Testis (tissue), 3 donors: Measurements from ENCODE around the gene AFAP1L2. TPM values are rescaled to one million over a fixed set of nuclear protein-coding genes. Genes with fewer than 3 reads are reported as not detected.

Experiments used
- DNase-seq: peaks from one replicate; pipeline ENCODE4 v3.0.0-alpha.2; 2019
- H3K27ac ChIP-seq, 2 donors: fragments of 200-600 bp; sonication (generic); one replicate each; pipeline ENCODE4 v1.5.1; 2019
- H3K27me3 ChIP-seq: fragments of 200-600 bp; sonication (generic); one replicate; pipeline ENCODE4 v1.5.1; 2019
- H3K36me3 ChIP-seq: fragments of 200-600 bp; sonication (generic); one replicate; pipeline ENCODE4 v1.5.1; 2017; ENCODE audit warnings: low read depth; ENCODE audit errors: missing control alignments
- H3K4me1 ChIP-seq: fragments of 200-600 bp; sonication (generic); one replicate; pipeline ENCODE4 v1.5.1; 2019
- H3K4me3 ChIP-seq, 2 donors: fragments of 200-600 bp; sonication (generic); one replicate each; pipeline ENCODE4 v1.5.1; 2017 to 2019
- H3K9me3 ChIP-seq: fragments of 200-600 bp; sonication (generic); one replicate; pipeline ENCODE4 v1.5.1; 2017
- CTCF ChIP-seq, 3 experiments: fragments of 450-650 bp in 2 of 3; fragments of 200-600 bp in 1 of 3; sonication (generic) in 1 of 3; IDR thresholded peaks; one replicate each; pipeline ENCODE4 v1.5.1; 2016 to 2019; ENCODE audit warnings: antibody characterized with exemption in 3 of 3, mild to moderate bottlenecking in 2 of 3, moderate library complexity in 1 of 3
- POLR2A ChIP-seq: fragments of 450-650 bp; IDR thresholded peaks from one replicate; pipeline ENCODE4 v1.6.1; 2017; ENCODE audit warnings: antibody characterized with exemption, mild to moderate bottlenecking, moderate library complexity
- WGBS, 2 donors: methylation state at CpG; one replicate each; pipeline ENCODE4 v1.1.5; 2018; 5-methylcytosine and 5-hydroxymethylcytosine counted together
- intact Hi-C: fragments of 100-400 bp; cut with DNase I; formaldehyde crosslinking; loops from one replicate; pipeline ENCODE4 v1.15.1; 2023; ENCODE audit warnings: low total_unique reads
- polyA plus RNA-seq: library from polyadenylated mRNA; stranded (reverse); fragments of 350-450 nt; fragmentation: Illumina TruSeq; extraction: RNeasy Lipid Tissue Mini Kit (QIAGEN cat#74804); gene quantifications from one replicate; pipeline ENCODE4 v1.2.3, GENCODE V29; 2014; ENCODE audit warnings: low read depth, low replicate concordance; ENCODE audit not compliant: insufficient read depth
- total RNA-seq, 2 donors: library from RNA; depleted of rRNA; stranded (reverse); fragments of >200 nt; gene quantifications; one replicate each; pipeline ENCODE4 v1.2.3, GENCODE V29; 2016

Gene AFAP1L2
- total and polyA plus RNA-seq, 3 donors from 2014 or later: 4.0 to 7.4 (median 6.9) TPM

- no peaks in the 10 kb centered on the region for H3K9me3 ChIP-seq
- TF ChIP-seq CTCF (IDR thresholded peaks at IDR 0.05) (no peak), POLR2A (no peak)
Measured at GRCh38 chr10:114285961-114286441, 118.3 kb downstream of the AFAP1L2 start.

GRCh38 chr10:114284346-114285071 lies 119.8 kb downstream of the AFAP1L2 start:
- Histone ChIP-seq H3K9me3 (no peaks in the 10 kb centered on the region), H3K4me3 (no peak overlapping the region), H3K27ac (no peak overlapping the region), H3K4me1 (no peaks in the 10 kb centered on the region), H3K36me3 (no peaks in the 10 kb centered on the region), H3K27me3 (no peaks in the 10 kb centered on the region)
- WGBS, 2 donors: 83 to 100% methylated on average over 6 to 12 of the region's 13 CpGs
- no peak for DNase-seq
- intact Hi-C loops: no loop called here
- no peak for TF ChIP-seq POLR2A
- TF ChIP-seq CTCF (IDR thresholded peaks at IDR 0.05): no peak

More at GRCh38 chr10:114285961-114286441, 118.3 kb downstream of the AFAP1L2 start:
- Histone ChIP-seq H3K27ac (no peak overlapping the region), H3K4me3 (no peak overlapping the region), H3K36me3 (no peaks in the 10 kb centered on the region), H3K4me1 (no peaks in the 10 kb centered on the region), H3K27me3 (no peaks in the 10 kb centered on the region)
- intact Hi-C loops: no loop called here
- WGBS, 2 donors: 91 to 93% methylated on average over 23 to 31 of the region's 31 CpGs
- no peak for DNase-seq

- TF ChIP-seq CTCF (IDR thresholded peaks at IDR 0.05) (no peak), POLR2A (no peak)
- no peaks in the 10 kb centered on the region for H3K36me3 ChIP-seq
- no peak overlapping the region for H3K4me3 ChIP-seq
- H3K9me3 ChIP-seq: no peaks in the 10 kb centered on the region
- 84 to 94% methylated on average over 6 of the region's 6 CpGs for WGBS, 2 donors
- intact Hi-C loops: no loop called here
- DNase-seq: no peak
- H3K4me1 ChIP-seq: no peaks in the 10 kb centered on the region
- no peak overlapping the region for H3K27ac ChIP-seq
- H3K27me3 ChIP-seq: no peaks in the 10 kb centered on the region
Measured at GRCh38 chr10:114283535-114284234, 120.6 kb downstream of the AFAP1L2 start.

GRCh38 chr10:114283091-114283490 lies 121.2 kb downstream of the AFAP1L2 start:
- Histone ChIP-seq H3K9me3 (no peaks in the 10 kb centered on the region), H3K36me3 (no peaks in the 10 kb centered on the region), H3K4me1 (no peaks in the 10 kb centered on the region), H3K27me3 (no peaks in the 10 kb centered on the region), H3K4me3 (no peak overlapping the region), H3K27ac (no peak overlapping the region)
- 81 to 94% methylated on average over 8 to 10 of the region's 10 CpGs for WGBS, 2 donors
- DNase-seq: no peak
- TF ChIP-seq CTCF (IDR thresholded peaks at IDR 0.05) (no peak), POLR2A (no peak)
- intact Hi-C loops: no loop called here
